Activated CD8-positive, alpha-beta memory T cell treated with anti-CD3 and anti-CD28 coated beads, Interleukin-2, amount 10 ng/mL, durations not matched to agents 7 days and 5 days (primary cell): Measurements from ENCODE around the gene COPZ2. TPM values are rescaled to one million over a fixed set of nuclear protein-coding genes. Genes with fewer than 3 reads are reported as not detected.
"Not testable (repeated sequence)": the region's sequence is repeated elsewhere in the genome, so short reads cannot be mapped to it uniquely, and the experiment has no call there.

Experiments used
- ATAC-seq: fragments of 150-1000 bp; cut with Tn5 transposase; one replicate; pipeline ENCODE4 v1.10.0; 2021; ENCODE audit warnings: moderate library complexity
- CTCF ChIA-PET: fragments of 350-600 bp; sonication (Branson Sonifier 250); formaldehyde crosslinking; loops from one replicate; lab custom pipeline; 2021; ENCODE audit warnings: antibody characterized with exemption; lab: Charles Lee
- DNase-seq: peaks from one replicate; pipeline ENCODE4 v3.0.0-alpha.2; 2020
- H3K27ac Mint-ChIP-seq: one replicate; pipeline ENCODE4 v1.8.0; 2021; ENCODE audit warnings: mild to moderate bottlenecking, mixed read lengths
- H3K27me3 Mint-ChIP-seq: one replicate; pipeline ENCODE4 v1.8.0; 2021; ENCODE audit warnings: mixed read lengths
- H3K36me3 Mint-ChIP-seq: one replicate; pipeline ENCODE4 v1.8.0; 2021; ENCODE audit warnings: mild to moderate bottlenecking, mixed read lengths
- H3K4me1 Mint-ChIP-seq: one replicate; pipeline ENCODE4 v1.8.0; 2021; ENCODE audit warnings: mixed read lengths
- H3K4me3 Mint-ChIP-seq: one replicate; pipeline ENCODE4 v1.8.0; 2021; ENCODE audit warnings: mild to moderate bottlenecking, moderate library complexity, mixed read lengths
- H3K9me3 Mint-ChIP-seq: one replicate; pipeline ENCODE4 v1.8.0; 2022; ENCODE audit warnings: low read depth, mixed read lengths
- total RNA-seq, 2 experiments: library from RNA; stranded (reverse); gene quantifications; one replicate each; pipeline ENCODE4 v1.2.3, GENCODE V29; 2021

The COPZ2 gene
- total RNA-seq, 2 experiments from 2014 or later, result 5.4 to 14.1 TPM

DNA sequence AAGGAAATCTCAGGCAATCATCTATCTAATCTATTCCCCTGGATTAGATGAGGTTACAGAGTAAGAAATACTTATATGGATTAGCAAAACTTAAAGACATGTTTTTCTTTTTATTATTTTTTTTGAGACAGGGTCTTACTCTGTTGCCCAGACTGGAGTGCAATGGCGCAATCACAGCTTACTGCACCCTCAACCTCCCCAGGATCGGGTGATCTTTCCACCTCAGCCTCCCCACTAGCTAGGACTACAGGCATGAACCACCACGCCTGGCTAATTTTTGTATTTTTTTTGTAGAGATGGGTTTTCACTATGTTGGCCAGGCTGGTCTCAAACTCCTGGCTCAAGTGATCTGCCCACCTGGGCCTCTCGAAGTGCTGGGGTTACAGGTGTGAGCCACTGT lies 7.3 kb upstream of the COPZ2 start:
- no peak overlapping the region for H3K4me3 Mint-ChIP-seq
- H3K27ac Mint-ChIP-seq, result no peak overlapping the region
- no peaks in the 10 kb centered on the region for H3K9me3 Mint-ChIP-seq
- ATAC-seq, result no peak
- no peak for DNase-seq
- peaks cover 31% of the 10 kb centered on the region for H3K4me1 Mint-ChIP-seq
- H3K36me3 Mint-ChIP-seq, result peaks cover 2% of the 10 kb centered on the region
- CTCF ChIA-PET, result interaction anchor here (0.6 to 10.7 kb wide), 9 partner anchors 10 to 214 kb away, joined by 3 to 99 read pairs (median 4); no protein-coding TSS in a partner anchor
- no peaks in the 10 kb centered on the region for H3K27me3 Mint-ChIP-seq

DNA sequence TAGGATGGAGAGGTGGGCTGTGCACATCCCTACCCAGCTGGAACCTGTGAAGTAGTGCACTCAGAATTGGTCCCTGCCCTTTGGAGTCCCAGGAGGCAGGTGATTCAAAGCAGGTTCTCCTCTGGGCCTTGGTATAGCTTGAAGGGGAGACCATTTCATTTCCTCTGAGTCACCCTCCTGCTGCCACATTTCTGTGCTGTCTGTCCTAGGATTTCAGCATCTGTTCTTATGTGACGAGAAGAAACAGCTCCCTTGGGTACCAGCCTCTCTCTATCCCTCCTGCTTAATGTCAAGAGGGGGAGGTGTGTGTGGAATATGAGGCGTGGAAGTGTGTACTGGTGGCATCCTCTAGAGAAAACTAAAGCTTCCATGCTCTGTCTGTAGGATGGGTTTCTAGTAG lies 5.6 kb upstream of the COPZ2 start:
- ATAC-seq (no peak), DNase-seq (no peak)
- Mint-ChIP-seq H3K4me3 (no peak overlapping the region), H3K27me3 (peaks cover 10% of the 10 kb centered on the region), H3K27ac (no peak overlapping the region), H3K36me3 (peaks cover 1% of the 10 kb centered on the region), H3K4me1 (peaks cover 30% of the 10 kb centered on the region), H3K9me3 (no peaks in the 10 kb centered on the region)
- CTCF ChIA-PET, result interaction anchor here (0.8 to 10.7 kb wide), 11 partner anchors 8 to 550 kb away, joined by 3 to 99 read pairs (median 4); partner anchors contain the start of genes CBX1 and HOXB5

DNA sequence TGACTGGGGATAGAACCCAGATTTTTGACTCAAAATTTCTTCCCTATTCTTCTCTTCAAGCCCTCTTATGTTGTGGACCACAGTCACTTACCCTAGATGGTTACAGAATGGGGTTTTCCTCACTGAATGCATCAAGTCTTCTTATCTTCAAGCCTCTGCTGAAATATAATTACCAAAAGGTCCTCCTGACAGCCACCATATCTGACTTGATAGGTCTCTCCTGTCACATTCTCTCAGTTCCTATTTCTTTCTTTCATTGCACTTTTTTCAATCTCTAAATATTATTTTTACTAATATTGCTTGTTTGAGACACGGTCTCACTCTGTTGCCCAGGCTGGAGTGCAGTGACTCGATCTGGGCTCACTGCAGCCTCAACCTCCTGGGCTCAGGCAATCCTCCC lies 1.1 kb upstream of the COPZ2 start:
- peaks cover 21% of the 10 kb centered on the region for H3K4me1 Mint-ChIP-seq
- peak overlapping the region; percentile 15 for H3K4me3 Mint-ChIP-seq
- no peak for DNase-seq
- H3K27ac Mint-ChIP-seq, result no peak overlapping the region
- H3K27me3 Mint-ChIP-seq, result peaks cover 27% of the 10 kb centered on the region
- H3K9me3 Mint-ChIP-seq, result no peaks in the 10 kb centered on the region
- no peaks in the 10 kb centered on the region for H3K36me3 Mint-ChIP-seq
- CTCF ChIA-PET, result interaction anchor here (1.3 to 5.7 kb wide), 3 partner anchors 12 to 580 kb away, joined by 3 to 64 read pairs (median 8); no protein-coding TSS in a partner anchor
- ATAC-seq, result no peak

DNA sequence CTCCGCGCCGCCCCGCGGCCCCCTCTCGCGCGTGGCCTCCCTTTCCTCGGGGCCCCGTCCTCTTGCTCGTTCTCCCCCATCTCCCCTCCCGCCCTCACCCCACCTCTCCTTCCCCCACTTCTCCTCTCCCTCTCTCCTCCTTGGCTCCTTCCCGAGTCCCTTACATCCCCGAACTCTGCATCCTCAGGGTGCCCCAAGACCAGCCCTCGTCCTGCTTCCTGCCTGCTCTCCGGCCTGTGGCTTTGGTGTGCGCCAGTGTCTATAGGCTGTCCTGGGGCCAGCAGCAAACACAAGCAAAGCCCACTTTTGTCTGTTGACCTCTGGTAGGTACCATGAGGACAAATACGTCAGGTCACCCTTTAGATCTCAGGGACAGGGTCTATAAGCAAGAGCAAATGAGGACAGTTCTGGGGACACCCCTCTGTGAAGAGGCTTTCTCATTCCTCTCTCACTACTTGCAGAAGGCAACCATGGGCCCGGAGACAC lies 284 bp upstream of the COPZ2 start:
- H3K4me1 Mint-ChIP-seq, result peaks cover 14% of the 10 kb centered on the region
- CTCF ChIA-PET, result interaction anchor here (1.3 to 5.7 kb wide), 5 partner anchors 10 to 581 kb away, joined by 3 to 64 read pairs (median 8); partner anchors contain the start of gene NFE2L1
- ATAC-seq (peak; percentile 46), DNase-seq (no peak)
- no peaks in the 10 kb centered on the region for H3K36me3 Mint-ChIP-seq
- H3K9me3 Mint-ChIP-seq, result no peaks in the 10 kb centered on the region
- peaks cover 33% of the 10 kb centered on the region for H3K27me3 Mint-ChIP-seq
- H3K27ac Mint-ChIP-seq, result no peak overlapping the region
- peak overlapping the region; percentile 67 for H3K4me3 Mint-ChIP-seq

DNA sequence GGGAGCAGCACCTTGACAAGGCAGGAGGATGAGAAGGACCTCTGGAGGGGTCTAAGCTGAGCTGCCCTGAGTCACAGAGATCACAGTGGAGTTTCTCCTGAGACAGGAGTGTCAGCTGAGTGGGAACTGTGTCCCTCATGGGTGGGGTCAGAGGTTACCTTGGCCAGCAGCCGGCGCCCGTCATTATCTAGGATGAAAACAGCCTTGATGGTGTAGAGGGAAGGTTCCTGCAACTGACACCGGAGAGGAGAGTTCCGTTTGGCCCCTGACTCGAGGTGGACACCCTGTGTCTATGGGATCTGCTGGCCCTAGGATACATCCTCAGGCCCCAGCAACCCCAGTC lies 933 bp downstream of the COPZ2 start:
- DNase-seq (no peak), ATAC-seq (no peak)
- peaks cover 41% of the 10 kb centered on the region for H3K27me3 Mint-ChIP-seq
- H3K9me3 Mint-ChIP-seq, result no peaks in the 10 kb centered on the region
- H3K4me3 Mint-ChIP-seq, result peak overlapping the region; percentile 76
- no peaks in the 10 kb centered on the region for H3K36me3 Mint-ChIP-seq
- CTCF ChIA-PET, result interaction anchor here (1.0 to 5.7 kb wide), 14 partner anchors 10 to 98 kb away, joined by 3 to 64 read pairs (median 6); partner anchors contain the start of gene NFE2L1
- no peak overlapping the region for H3K27ac Mint-ChIP-seq
- peaks cover 14% of the 10 kb centered on the region for H3K4me1 Mint-ChIP-seq

DNA sequence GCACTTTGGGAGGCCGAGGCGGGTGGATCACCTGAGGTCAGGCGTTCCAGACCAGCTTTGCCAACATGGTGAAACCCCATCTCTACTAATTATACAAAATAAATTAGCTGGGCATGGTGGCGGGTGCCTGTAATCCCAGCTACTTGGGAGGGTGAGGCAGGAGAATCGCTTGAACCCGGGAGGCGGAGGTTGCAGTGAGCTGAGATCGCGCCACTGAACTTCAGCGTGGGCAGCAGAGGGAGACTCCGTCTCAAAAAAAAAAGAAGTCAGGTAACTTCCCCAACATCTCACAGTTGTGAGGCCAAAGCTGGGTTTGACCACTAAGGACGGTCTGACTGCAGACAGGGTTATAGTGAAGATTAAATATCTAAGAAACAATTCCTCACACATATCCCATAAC lies 2.9 kb downstream of the COPZ2 start:
- not testable (repeated sequence) for DNase-seq, H3K27ac Mint-ChIP-seq, H3K9me3 Mint-ChIP-seq, H3K4me3 Mint-ChIP-seq, ATAC-seq, H3K36me3 Mint-ChIP-seq
- Mint-ChIP-seq H3K4me1 (peaks cover 14% of the 10 kb centered on the region), H3K27me3 (peaks cover 46% of the 10 kb centered on the region)
- CTCF ChIA-PET, result interaction anchor here (0.6 to 5.7 kb wide), 9 partner anchors 8 to 584 kb away, joined by 3 to 64 read pairs (median 4); no protein-coding TSS in a partner anchor

DNA sequence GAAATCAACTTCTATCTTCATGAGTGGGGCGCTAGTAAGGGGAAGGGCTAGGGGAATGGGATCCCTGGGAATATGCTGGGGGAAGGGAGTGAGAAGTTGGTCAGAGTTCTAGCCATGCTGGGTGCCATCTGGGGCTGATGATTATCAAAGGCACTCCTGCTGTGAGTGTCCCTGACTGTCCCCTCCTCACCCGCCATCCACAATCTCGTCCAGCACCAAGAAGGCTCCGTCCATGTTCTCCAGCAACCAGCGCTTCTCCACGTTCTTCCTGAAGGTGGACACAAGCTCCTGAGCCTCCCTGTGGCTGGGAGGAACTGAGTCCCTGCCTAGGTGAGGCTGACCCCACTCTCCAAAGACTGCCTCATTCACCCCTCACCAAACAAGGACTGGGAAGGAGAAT lies 5.6 kb downstream of the COPZ2 start:
- CTCF ChIA-PET, result interaction anchor here (7.1 to 7.4 kb wide), 2 partner anchors 14 to 45 kb away, joined by 99 to 191 read pairs; partner anchors contain the start of gene NFE2L1
- peaks cover 32% of the 10 kb centered on the region for H3K27me3 Mint-ChIP-seq
- no peak overlapping the region for H3K4me3 Mint-ChIP-seq
- no peak overlapping the region for H3K27ac Mint-ChIP-seq
- H3K9me3 Mint-ChIP-seq, result no peaks in the 10 kb centered on the region
- ATAC-seq, result no peak
- no peaks in the 10 kb centered on the region for H3K36me3 Mint-ChIP-seq
- no peak for DNase-seq
- H3K4me1 Mint-ChIP-seq, result peaks cover 3% of the 10 kb centered on the region

DNA sequence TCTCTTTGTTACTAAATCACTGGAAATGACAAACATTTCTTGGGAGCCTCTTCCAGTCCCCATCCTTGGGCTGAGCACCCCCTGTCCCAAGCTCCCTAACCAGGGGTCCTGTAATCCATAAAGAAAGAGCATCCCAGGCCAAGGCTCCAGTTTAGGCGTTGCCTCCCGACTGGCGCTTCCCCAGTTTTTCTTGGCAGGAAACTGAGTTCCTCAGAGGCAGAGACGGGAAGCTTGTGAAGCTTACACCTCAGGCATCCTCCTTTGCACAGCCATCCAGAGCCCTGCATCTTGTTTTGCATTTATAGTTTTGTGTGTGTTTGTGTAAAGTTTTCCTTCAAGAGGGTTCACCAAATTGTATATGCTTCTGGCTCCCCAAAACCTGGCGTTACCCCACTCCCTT lies 7.1 kb downstream of the COPZ2 start:
- no peak for ATAC-seq
- CTCF ChIA-PET, result interaction anchor here (1.8 to 7.4 kb wide), 3 partner anchors 16 to 77 kb away, joined by 3 to 191 read pairs (median 99); partner anchors contain the start of genes NFE2L1 and SNX11
- H3K4me1 Mint-ChIP-seq, result peaks cover 13% of the 10 kb centered on the region
- H3K9me3 Mint-ChIP-seq, result no peaks in the 10 kb centered on the region
- no peak overlapping the region for H3K27ac Mint-ChIP-seq
- no peak for DNase-seq
- no peak overlapping the region for H3K4me3 Mint-ChIP-seq
- no peaks in the 10 kb centered on the region for H3K36me3 Mint-ChIP-seq
- H3K27me3 Mint-ChIP-seq, result peaks cover 22% of the 10 kb centered on the region

DNA sequence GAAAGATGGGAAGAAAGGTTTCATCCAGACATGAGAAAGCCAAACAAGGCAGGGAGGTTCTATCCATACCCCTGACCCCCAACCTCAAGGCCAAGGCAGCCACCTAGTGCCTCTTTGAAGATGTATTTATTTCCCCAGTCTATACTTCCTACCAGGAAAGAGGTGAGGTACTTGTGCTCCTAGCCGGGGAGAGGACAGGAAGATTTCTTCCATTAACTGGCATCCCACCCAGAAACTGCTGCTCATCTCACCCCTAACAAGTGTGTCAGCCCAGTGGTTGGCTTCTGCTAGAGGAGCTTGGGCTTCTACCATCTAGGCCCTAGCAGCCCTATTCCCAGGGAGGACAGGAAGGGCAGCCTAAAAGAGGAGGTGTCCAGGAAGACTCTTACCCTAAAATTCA lies 8.9 kb downstream of the COPZ2 start:
- CTCF ChIA-PET, result interaction anchor here (0.6 to 7.4 kb wide), 7 partner anchors 7 to 1723 kb away, joined by 3 to 191 read pairs (median 33); partner anchors contain the start of genes COPZ2 and NFE2L1
- no peaks in the 10 kb centered on the region for H3K9me3 Mint-ChIP-seq
- no peak overlapping the region for H3K4me3 Mint-ChIP-seq
- no peak overlapping the region for H3K27ac Mint-ChIP-seq
- peaks cover 24% of the 10 kb centered on the region for H3K27me3 Mint-ChIP-seq
- DNase-seq (no peak), ATAC-seq (no peak)
- H3K36me3 Mint-ChIP-seq, result no peaks in the 10 kb centered on the region
- H3K4me1 Mint-ChIP-seq, result peaks cover 25% of the 10 kb centered on the region

DNA sequence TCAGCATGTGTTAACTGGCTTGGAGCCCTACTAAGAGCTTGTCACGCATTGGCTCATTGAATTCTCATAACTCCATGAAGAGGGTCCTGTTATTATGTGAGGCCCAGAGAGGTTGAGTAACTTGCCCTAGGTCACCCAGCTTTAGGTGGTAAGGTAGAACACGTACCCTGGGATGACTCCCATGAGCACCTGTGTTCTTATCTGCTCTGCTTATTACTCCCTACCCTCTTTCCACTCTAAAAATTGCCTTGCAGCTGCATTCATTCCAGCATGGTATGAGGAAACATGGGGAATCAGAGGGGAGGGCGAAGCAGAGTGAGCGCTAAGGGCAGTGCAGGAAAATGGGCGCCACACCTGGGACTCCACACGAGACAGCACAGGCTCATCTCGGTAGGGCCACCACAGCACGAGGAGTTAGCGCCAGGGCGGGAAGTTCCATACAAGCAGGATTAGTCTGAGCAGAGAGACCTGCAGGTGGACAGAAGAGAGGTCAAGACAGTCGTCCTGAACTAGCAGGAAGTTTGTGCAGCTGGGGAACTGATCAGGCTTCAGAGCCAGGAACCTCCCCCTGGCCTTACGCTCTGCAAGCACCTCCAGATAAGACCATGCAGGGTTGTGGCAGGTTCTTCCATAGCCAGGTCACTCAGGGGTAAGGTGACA lies 10.1 kb downstream of the COPZ2 start:
- no peaks in the 10 kb centered on the region for H3K36me3 Mint-ChIP-seq
- CTCF ChIA-PET, result interaction anchor here (0.8 to 7.4 kb wide), 26 partner anchors 9 to 596 kb away, joined by 3 to 191 read pairs (median 13); partner anchors contain the start of genes CDK5RAP3, COPZ2, HOXB5 and LRRC46
- H3K4me3 Mint-ChIP-seq, result no peak overlapping the region
- no peak overlapping the region for H3K27ac Mint-ChIP-seq
- peaks cover 18% of the 10 kb centered on the region for H3K27me3 Mint-ChIP-seq
- ATAC-seq, result no peak
- H3K4me1 Mint-ChIP-seq, result peaks cover 33% of the 10 kb centered on the region
- H3K9me3 Mint-ChIP-seq, result no peaks in the 10 kb centered on the region
- no peak for DNase-seq

DNA sequence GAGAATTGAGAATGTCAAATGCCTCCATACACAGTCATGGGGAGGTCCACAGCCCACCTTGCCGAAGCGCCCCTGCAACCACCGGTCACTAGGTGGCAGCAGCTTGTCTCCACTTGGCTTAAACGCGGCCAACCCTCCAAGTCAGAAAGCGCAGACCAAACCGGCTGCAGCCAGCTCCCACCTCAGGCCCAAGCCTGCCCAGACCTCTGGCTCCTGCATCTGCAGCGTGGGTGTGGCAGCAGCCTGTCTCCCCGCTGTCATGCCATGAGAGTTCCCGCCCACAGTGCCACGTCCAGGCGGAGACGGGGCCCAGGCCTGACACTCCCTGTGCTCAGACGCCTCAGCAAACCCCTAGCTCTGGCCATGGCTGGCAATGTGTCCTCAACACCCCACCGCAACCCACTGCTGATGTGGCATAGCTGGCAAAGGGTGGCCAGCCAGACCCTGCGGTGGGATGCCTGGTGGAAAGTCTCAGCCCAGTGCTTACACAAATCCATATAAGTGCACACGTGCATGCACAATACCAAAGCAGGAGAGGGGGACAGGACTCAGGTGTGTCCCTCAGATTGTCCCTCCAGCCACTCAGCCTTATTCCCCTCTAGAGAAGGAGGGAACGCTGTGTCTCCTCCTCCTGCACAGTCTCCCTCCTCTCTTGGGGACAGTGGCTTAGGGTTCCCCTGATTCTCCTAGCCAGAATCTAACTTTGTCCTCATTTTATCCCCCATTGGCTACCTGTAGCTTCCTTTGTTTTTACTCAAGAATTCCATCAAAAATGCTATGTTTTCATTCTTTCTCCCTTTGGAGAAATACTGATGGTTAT lies 10.9 kb downstream of the COPZ2 start:
- Mint-ChIP-seq H3K4me1 (peaks cover 35% of the 10 kb centered on the region), H3K27me3 (peaks cover 19% of the 10 kb centered on the region), H3K36me3 (no peaks in the 10 kb centered on the region), H3K27ac (no peak overlapping the region), H3K9me3 (no peaks in the 10 kb centered on the region), H3K4me3 (no peak overlapping the region)
- DNase-seq (peak; percentile 87), ATAC-seq (peak; percentile 18)
- CTCF ChIA-PET, result interaction anchor here (0.6 to 7.4 kb wide), 34 partner anchors 9 to 596 kb away, joined by 3 to 191 read pairs (median 11); partner anchors contain the start of genes CDK5RAP3, COPZ2, HOXB5 and LRRC46

DNA sequence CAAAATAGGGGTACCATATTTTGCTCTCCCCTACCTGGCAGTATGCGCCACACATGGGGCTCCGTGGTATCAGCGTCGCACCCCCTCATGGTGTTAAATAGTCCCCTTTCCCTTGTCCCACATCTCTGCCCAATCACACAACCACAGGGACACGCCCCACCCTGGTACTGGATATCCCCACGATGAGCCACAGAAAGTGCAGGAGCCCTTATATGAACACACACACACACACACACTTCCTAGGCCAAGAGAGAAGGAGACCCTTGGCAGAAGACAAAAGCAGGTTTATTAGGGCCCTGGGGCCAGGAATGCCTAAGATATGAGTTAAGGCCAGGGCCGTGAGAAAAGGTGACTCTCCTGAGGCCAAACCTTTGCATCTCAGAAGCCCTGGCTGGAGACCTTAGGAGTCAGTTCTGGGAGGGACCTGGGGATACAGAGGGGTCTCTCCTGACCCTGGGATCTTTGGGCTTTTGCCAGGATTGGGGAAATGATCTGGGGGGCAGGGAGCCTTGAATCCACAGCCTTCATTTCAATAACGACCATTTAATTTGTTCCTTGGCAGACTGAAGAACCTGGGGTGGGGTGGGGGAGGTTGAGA lies 11.6 kb downstream of the COPZ2 start:
- ATAC-seq (no peak), DNase-seq (no peak)
- peak overlapping the region; percentile 84 for H3K4me3 Mint-ChIP-seq
- no peaks in the 10 kb centered on the region for H3K36me3 Mint-ChIP-seq
- H3K27ac Mint-ChIP-seq, result no peak overlapping the region
- peaks cover 36% of the 10 kb centered on the region for H3K4me1 Mint-ChIP-seq
- no peaks in the 10 kb centered on the region for H3K9me3 Mint-ChIP-seq
- peaks cover 16% of the 10 kb centered on the region for H3K27me3 Mint-ChIP-seq
- CTCF ChIA-PET, result interaction anchor here (0.6 to 7.4 kb wide), 47 partner anchors 9 to 599 kb away, joined by 3 to 191 read pairs (median 6); partner anchors contain the start of genes CBX1, COPZ2, HOXB5 and HOXB9
